AG08395 (cell line): ENCODE measurements around the gene NFYA.
"Not testable (repeated sequence)": the region's sequence is repeated elsewhere in the genome, so short reads cannot be mapped to it uniquely, and the experiment has no call there.

ENCODE experiments used
- DNase-seq: peaks from one replicate; pipeline ENCODE4 v3.0.0; 2012; ENCODE audit warnings: mixed read lengths, low spot score

Gene NFYA

DNA sequence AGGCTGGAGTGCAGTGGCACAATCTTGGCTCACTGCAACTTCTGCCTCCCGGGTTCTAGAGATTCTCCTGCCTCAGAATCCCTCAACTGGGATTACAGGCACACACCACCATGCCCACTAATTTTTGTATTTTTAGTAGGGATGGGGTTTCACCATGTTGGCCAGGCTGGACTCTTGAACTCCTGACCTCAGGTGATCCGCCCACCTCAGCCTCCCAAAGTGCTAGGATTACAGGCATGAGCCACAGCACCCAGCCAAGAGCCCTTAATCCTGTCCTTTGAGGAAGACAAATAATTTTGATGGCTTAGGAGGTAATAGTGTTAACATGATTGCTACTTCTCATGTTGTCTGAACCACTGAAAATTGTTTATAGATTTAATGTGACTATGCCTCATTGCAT is 42.3 kb downstream of the NFYA start:
- not testable (repeated sequence) for DNase-seq

GRCh38 chr6:41119508-41119907 is 46.7 kb downstream of the NFYA start:
- DNase-seq = no peak

DNA sequence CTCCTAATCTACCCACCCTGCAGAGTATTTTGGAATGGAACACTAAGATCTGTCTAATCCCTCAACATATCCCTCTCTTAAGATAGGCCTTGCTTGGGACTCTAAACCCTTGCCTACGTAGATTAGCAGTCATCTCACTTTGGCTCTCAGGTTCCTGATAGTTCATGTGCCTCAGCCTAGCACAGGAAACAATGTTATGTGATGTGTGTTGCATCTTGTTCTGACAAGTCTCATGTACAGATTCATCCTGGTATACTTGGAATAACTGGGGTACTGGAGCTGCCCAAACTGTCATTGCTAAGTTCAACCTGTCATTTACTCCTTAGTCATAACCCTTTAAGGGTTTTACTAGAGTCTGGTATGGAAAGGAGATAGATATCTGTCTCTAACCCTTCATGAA is 47.3 kb downstream of the NFYA start:
- DNase-seq = no peak

GRCh38 chr6:41122373-41122772 is 49.6 kb downstream of the NFYA start:
- no peak for DNase-seq

GRCh38 chr6:41122918-41123317 is 50.1 kb downstream of the NFYA start:
- DNase-seq = no peak

GRCh38 chr6:41125282-41125681 is 52.5 kb downstream of the NFYA start:
- no peak for DNase-seq

GRCh38 chr6:41132254-41132653 is 59.5 kb downstream of the NFYA start:
- DNase-seq = no peak

DNA sequence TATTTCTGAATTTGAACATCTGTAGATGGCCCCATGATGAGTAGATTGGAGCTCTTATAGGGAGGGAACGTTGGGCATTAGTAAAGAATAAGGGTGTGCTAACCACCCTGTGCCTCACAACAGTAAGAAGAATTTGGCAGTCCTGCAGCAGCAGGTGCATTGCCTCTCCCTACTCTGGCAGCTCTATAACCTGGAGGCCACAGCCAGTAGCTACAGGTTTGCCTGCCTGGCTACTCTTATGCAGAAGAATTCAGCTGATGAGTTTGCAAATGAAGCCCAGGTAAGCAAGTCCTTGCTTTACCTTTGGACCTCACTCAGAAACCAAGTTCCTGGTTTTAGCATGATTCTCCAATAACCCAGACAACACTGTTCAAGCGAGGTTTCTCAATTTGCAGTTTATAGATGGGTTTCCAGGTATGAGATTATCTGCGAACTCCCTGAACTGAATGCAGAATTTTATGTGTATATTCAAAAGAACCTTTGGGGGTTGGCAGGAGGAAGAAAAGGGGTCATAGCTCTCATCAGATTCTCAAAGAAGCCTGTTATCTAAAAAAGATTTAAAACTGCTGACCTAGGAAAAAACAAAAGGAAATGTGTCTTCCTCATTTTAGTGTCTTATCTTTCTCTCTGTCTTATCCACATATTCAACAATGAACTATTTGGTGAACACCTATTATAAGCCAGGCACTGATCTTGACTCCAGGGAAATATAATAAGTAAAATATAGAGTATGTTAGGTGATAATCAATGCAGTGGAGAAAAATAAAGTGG is 62.5 kb downstream of the NFYA start:
- DNase-seq = no peak

DNA sequence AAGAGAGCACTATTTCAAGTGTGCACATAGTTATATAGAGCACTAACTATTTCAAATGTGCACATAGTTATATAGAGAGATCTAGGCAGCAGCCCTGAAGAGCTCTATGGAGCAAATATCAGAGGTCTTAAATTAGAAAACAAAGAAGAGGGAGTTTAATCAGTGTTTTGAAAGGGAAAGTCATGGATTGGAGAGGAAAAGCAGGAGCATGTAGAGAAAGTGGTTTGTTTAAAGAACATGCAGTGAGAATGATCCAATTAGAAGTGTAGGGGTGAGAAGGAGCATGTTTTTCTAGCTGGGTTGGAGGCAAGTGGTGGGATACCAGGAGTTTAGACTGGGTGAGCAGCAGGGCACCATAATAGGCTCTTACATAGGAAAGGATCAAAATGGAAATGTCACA is 64.1 kb downstream of the NFYA start:
- DNase-seq = no peak

GRCh38 chr6:41147917-41148316 is 75.1 kb downstream of the NFYA start:
- no peak for DNase-seq
